ENCODE measurements around the gene SBK1.

GRCh38 chr16:28320023-28320561, 27.8 kb downstream of the SBK1 start:
- TF ChIP-seq CTCF (IDR thresholded peaks at IDR 0.05; ENCODE audit: low read length) (no peak), EZH2 (IDR thresholded peaks at IDR 0.05; ENCODE audit: borderline replicate concordance, low read length) (no peak)
